ENCODE results near the gene UPK3BL1.
"Not testable (repeated sequence)": the region's sequence is repeated elsewhere in the genome, so short reads cannot be mapped to it uniquely, and the experiment has no call there.

DNA sequence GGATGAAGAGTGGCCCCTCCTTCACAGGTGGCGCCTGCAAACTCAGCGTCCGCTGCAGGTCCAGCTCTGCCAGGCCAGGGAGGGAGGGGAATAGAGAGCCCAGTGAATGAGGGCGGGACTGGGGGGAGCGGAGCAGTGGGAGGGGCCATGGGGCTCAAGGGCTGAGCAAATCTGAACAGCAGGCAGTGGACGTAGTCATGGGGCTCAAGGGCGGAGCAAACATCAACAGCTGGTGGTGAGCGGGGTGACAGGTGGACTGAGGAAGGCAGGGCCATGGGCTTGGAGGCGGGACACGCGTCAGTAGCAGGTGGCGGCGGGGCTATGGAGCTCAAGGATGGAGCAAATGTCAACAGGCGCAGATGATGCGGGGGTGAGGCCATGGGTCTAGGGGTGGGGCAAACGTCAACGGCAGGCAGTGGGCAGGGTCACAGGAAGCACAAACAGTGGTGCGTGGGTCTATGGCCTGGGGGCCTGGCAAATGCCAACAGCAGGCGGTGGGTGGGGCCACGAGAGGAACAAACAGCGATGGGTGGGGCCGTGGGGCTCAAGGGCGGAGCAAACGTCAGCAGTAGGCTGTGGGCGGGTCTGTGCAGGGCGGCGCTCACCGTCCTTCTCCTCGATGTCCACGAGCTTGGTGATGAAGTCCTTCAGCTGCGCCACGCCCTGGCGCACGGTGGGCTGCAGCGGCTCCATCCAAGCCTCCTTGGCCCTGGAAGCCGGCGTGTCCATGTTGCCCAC lies 45.9 kb upstream of the UPK3BL1 start:
- TF ChIP-seq, protein P1, sequence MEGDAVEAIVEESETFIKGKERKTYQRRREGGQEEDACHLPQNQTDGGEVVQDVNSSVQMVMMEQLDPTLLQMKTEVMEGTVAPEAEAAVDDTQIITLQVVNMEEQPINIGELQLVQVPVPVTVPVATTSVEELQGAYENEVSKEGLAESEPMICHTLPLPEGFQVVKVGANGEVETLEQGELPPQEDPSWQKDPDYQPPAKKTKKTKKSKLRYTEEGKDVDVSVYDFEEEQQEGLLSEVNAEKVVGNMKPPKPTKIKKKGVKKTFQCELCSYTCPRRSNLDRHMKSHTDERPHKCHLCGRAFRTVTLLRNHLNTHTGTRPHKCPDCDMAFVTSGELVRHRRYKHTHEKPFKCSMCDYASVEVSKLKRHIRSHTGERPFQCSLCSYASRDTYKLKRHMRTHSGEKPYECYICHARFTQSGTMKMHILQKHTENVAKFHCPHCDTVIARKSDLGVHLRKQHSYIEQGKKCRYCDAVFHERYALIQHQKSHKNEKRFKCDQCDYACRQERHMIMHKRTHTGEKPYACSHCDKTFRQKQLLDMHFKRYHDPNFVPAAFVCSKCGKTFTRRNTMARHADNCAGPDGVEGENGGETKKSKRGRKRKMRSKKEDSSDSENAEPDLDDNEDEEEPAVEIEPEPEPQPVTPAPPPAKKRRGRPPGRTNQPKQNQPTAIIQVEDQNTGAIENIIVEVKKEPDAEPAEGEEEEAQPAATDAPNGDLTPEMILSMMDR (IDR thresholded peaks at IDR 0.05): not testable (repeated sequence)
- TF ChIP-seq POLR2A (IDR thresholded peaks at IDR 0.05): not testable (repeated sequence)
